HG03060 (cell line): ENCODE data around the gene NAPA.

Experiments
- ATAC-seq: cut with Tn5 transposase; IDR thresholded peaks from one replicate; pipeline ENCODE4 v1.9.1; 2021; ENCODE audit warnings: low read depth, moderate number of reproducible peaks; ENCODE audit not compliant: unreplicated experiment

NAPA gene

GRCh38 chr19:47526798-47527197 is 11.9 kb upstream of the NAPA start:
- ATAC-seq, result no peak

- ATAC-seq, result no peak
Observed at GRCh38 chr19:47523473-47523872, 8.6 kb upstream of the NAPA start.

- ATAC-seq, result no peak
Observed at GRCh38 chr19:47521473-47522180, 6.8 kb upstream of the NAPA start.

GRCh38 chr19:47520839-47521238 is 6.0 kb upstream of the NAPA start:
- ATAC-seq, result no peak

GRCh38 chr19:47520343-47520806 is 5.5 kb upstream of the NAPA start:
- no peak for ATAC-seq

- ATAC-seq, result no peak
Observed at GRCh38 chr19:47518854-47519253, 4.0 kb upstream of the NAPA start.

GRCh38 chr19:47518139-47518538 is 3.3 kb upstream of the NAPA start:
- no peak for ATAC-seq

GRCh38 chr19:47514151-47514868 is 553 bp downstream of the NAPA start:
- ATAC-seq, result no peak

GRCh38 chr19:47512948-47513319 is 1.9 kb downstream of the NAPA start:
- no peak for ATAC-seq

GRCh38 chr19:47512183-47512947 is 2.5 kb downstream of the NAPA start:
- ATAC-seq, result no peak

GRCh38 chr19:47511681-47512080 is 3.2 kb downstream of the NAPA start:
- ATAC-seq, result no peak

GRCh38 chr19:47511128-47511517 is 3.7 kb downstream of the NAPA start:
- ATAC-seq, result no peak

GRCh38 chr19:47510516-47511127 is 4.2 kb downstream of the NAPA start:
- no peak for ATAC-seq

GRCh38 chr19:47509973-47510372 is 4.9 kb downstream of the NAPA start:
- no peak for ATAC-seq

GRCh38 chr19:47509170-47509847 is 5.6 kb downstream of the NAPA start:
- no peak for ATAC-seq

GRCh38 chr19:47508721-47509120 is 6.1 kb downstream of the NAPA start:
- ATAC-seq, result no peak

GRCh38 chr19:47507924-47508553 is 6.8 kb downstream of the NAPA start:
- ATAC-seq, result no peak

- ATAC-seq, result no peak
Observed at GRCh38 chr19:47507012-47507411, 7.9 kb downstream of the NAPA start.

- no peak for ATAC-seq
Observed at GRCh38 chr19:47506459-47506858, 8.4 kb downstream of the NAPA start.

GRCh38 chr19:47505506-47505905 is 9.4 kb downstream of the NAPA start:
- ATAC-seq, result no peak
